Neutrophil (primary cell): ENCODE results near the gene MAP3K7.
"Not testable (repeated sequence)": the region's sequence is repeated elsewhere in the genome, so short reads cannot be mapped to it uniquely, and the experiment has no call there.

Experiments
- H3K27ac ChIP-seq: fragments of 200-600 bp; sonication (generic); 2 replicates; pipeline ENCODE4 v1.5.1; 2016; ENCODE audit warnings: mild to moderate bottlenecking, moderate library complexity
- H3K27me3 ChIP-seq: fragments of 200-600 bp; sonication (generic); 2 replicates; pipeline ENCODE4 v1.6.0; 2016; ENCODE audit warnings: mild to moderate bottlenecking
- H3K36me3 ChIP-seq: fragments of 200-600 bp; sonication (generic); 2 replicates; pipeline ENCODE4 v1.5.1; 2017
- H3K4me1 ChIP-seq, 2 experiments: fragments of 200-600 bp in 1 of 2; sonication (generic) in 1 of 2; 1 replicate in 1 of 2; 2 replicates in 1 of 2; pipeline versions ENCODE4 v1.5.1 to v1.6.1; 2013 to 2016; ENCODE audit warnings: low read depth in 1 of 2, low read length in 1 of 2, mild to moderate bottlenecking in 1 of 2, moderate library complexity in 1 of 2; ENCODE audit not compliant: control insufficient read depth in 1 of 2, insufficient read depth in 1 of 2
- H3K4me3 ChIP-seq, 2 experiments: fragments of 200-600 bp in 1 of 2; sonication (generic) in 1 of 2; 1 replicate in 1 of 2; 2 replicates in 1 of 2; pipeline ENCODE4 v1.5.1; 2013 to 2016; ENCODE audit warnings: low read depth in 1 of 2, low read length in 1 of 2, mild to moderate bottlenecking in 1 of 2, moderate library complexity in 1 of 2
- H3K9me3 ChIP-seq: fragments of 200-600 bp; sonication (generic); 2 replicates; pipeline ENCODE4 v1.5.1; 2016
- CTCF ChIP-seq: fragments of 200-600 bp; sonication (generic); IDR thresholded peaks from 2 replicates; pipeline ENCODE4 v1.5.1; 2016; ENCODE audit warnings: antibody characterized with exemption

Gene MAP3K7

GRCh38 chr6:90575267-90575666, 11.6 kb downstream of the MAP3K7 start:
- Histone ChIP-seq H3K4me3 (no peak overlapping the region), H3K9me3 (no peaks in the 10 kb centered on the region), H3K36me3 (peaks cover 4% of the 10 kb centered on the region), H3K27ac (no peak overlapping the region), H3K4me1 (no peaks in the 10 kb centered on the region), H3K27me3 (no peaks in the 10 kb centered on the region)
- no peak for TF ChIP-seq CTCF

GRCh38 chr6:90574610-90575009, 12.3 kb downstream of the MAP3K7 start:
- H3K4me3 ChIP-seq = no peak overlapping the region
- no peak for TF ChIP-seq CTCF
- no peaks in the 10 kb centered on the region for H3K4me1 ChIP-seq
- H3K27ac ChIP-seq = no peak overlapping the region
- no peaks in the 10 kb centered on the region for H3K9me3 ChIP-seq
- H3K27me3 ChIP-seq = no peaks in the 10 kb centered on the region
- H3K36me3 ChIP-seq = peaks cover 4% of the 10 kb centered on the region

- H3K4me1 ChIP-seq = no peaks in the 10 kb centered on the region
- H3K9me3 ChIP-seq = no peaks in the 10 kb centered on the region
- no peak overlapping the region for H3K27ac ChIP-seq
- TF ChIP-seq CTCF = no peak
- H3K36me3 ChIP-seq = peaks cover 5% of the 10 kb centered on the region
- H3K4me3 ChIP-seq = no peak overlapping the region
- H3K27me3 ChIP-seq = no peaks in the 10 kb centered on the region
These were observed 13.2 kb downstream of the MAP3K7 start for GRCh38 chr6:90573624-90574023.

GRCh38 chr6:90572856-90573255, 14.0 kb downstream of the MAP3K7 start:
- H3K4me3 ChIP-seq = no peak overlapping the region
- H3K27me3 ChIP-seq = no peaks in the 10 kb centered on the region
- no peak for TF ChIP-seq CTCF
- H3K4me1 ChIP-seq = no peaks in the 10 kb centered on the region
- no peaks in the 10 kb centered on the region for H3K9me3 ChIP-seq
- peaks cover 9% of the 10 kb centered on the region for H3K36me3 ChIP-seq
- no peak overlapping the region for H3K27ac ChIP-seq

- Histone ChIP-seq H3K27me3 (no peaks in the 10 kb centered on the region), H3K36me3 (peaks cover 9% of the 10 kb centered on the region), H3K4me1 (no peaks in the 10 kb centered on the region), H3K27ac (no peak overlapping the region), H3K9me3 (no peaks in the 10 kb centered on the region), H3K4me3 (no peak overlapping the region)
- TF ChIP-seq CTCF = no peak
These were observed 17.6 kb downstream of the MAP3K7 start for GRCh38 chr6:90569223-90569622.

GRCh38 chr6:90567682-90568081, 19.2 kb downstream of the MAP3K7 start:
- H3K4me1 ChIP-seq, H3K9me3 ChIP-seq, H3K27me3 ChIP-seq, H3K4me3 ChIP-seq, H3K27ac ChIP-seq: not testable (repeated sequence)
- peaks cover 11% of the 10 kb centered on the region for H3K36me3 ChIP-seq

- peaks cover 43% of the 10 kb centered on the region for H3K36me3 ChIP-seq
- not testable (repeated sequence) for H3K27ac ChIP-seq, H3K9me3 ChIP-seq, H3K4me3 ChIP-seq, H3K27me3 ChIP-seq, H3K4me1 ChIP-seq
These were observed 24.5 kb downstream of the MAP3K7 start for GRCh38 chr6:90562341-90562740.
